ENCODE measurements around the gene GOLGA8A.
"Not testable (repeated sequence)": the region's sequence is repeated elsewhere in the genome, so short reads cannot be mapped to it uniquely, and the experiment has no call there.

DNA sequence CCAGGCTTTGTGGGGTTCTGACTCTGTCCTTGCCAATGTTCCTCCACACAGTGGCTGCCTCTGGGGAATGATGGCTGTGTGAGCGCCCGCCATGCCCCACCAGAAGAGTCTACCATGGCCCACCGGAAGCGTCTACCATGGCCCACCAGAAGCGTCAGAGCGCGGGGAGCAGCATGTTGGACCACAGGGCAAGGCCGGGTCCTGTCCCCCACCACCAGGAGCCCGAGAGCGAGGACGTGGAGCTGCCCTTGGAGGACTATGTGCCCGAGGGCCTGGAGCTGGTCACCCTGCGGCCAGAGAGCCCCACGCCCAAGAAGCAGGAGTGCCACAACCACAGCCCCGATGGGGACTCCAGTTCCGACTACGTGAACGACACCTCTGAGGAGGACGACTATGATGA lies 28.1 kb downstream of the GOLGA8A start:
- not testable (repeated sequence) for TF ChIP-seq POLR2A (IDR thresholded peaks at IDR 0.05; ENCODE audit: low read length); GATA1 (IDR thresholded peaks at IDR 0.05; ENCODE audit: low read depth, low read length)
